Measurements from ENCODE around the gene ARHGAP42. TPM values are rescaled to one million over a fixed set of nuclear protein-coding genes. Genes with fewer than 3 reads are reported as not detected.
"Not testable (repeated sequence)": the region's sequence is repeated elsewhere in the genome, so short reads cannot be mapped to it uniquely, and the experiment has no call there.

Gene ARHGAP42
- total RNA-seq, 1 donor: 1.4 TPM

GRCh38 chr11:100981196-100981824, 294.2 kb downstream of the ARHGAP42 start:
- no peak overlapping the region for H3K4me3 ChIP-seq (ENCODE audit: low read length)
- H3K9me3 ChIP-seq (ENCODE audit: low read depth, low read length): no peaks in the 10 kb centered on the region
- no peaks in the 10 kb centered on the region for H3K27me3 ChIP-seq (ENCODE audit: insufficient read depth, low read length)
- no peaks in the 10 kb centered on the region for H3K4me1 ChIP-seq (ENCODE audit: insufficient read depth, low read length)

GRCh38 chr11:100984668-100985067, 297.6 kb downstream of the ARHGAP42 start:
- Histone ChIP-seq H3K4me1 (ENCODE audit: insufficient read depth, low read length) (no peaks in the 10 kb centered on the region), H3K4me3 (ENCODE audit: low read length) (no peak overlapping the region), H3K9me3 (ENCODE audit: low read depth, low read length) (no peaks in the 10 kb centered on the region), H3K27me3 (ENCODE audit: insufficient read depth, low read length) (no peaks in the 10 kb centered on the region)

- Histone ChIP-seq H3K27me3 (ENCODE audit: insufficient read depth, low read length) (no peaks in the 10 kb centered on the region), H3K4me3 (ENCODE audit: low read length) (no peak overlapping the region), H3K4me1 (ENCODE audit: insufficient read depth, low read length) (no peaks in the 10 kb centered on the region), H3K9me3 (ENCODE audit: low read depth, low read length) (no peaks in the 10 kb centered on the region)
Observed at GRCh38 chr11:100990931-100991330, 303.8 kb downstream of the ARHGAP42 start.

- H3K9me3 ChIP-seq (ENCODE audit: low read depth, low read length): no peaks in the 10 kb centered on the region
- no peaks in the 10 kb centered on the region for H3K4me1 ChIP-seq (ENCODE audit: insufficient read depth, low read length)
- no peaks in the 10 kb centered on the region for H3K27me3 ChIP-seq (ENCODE audit: insufficient read depth, low read length)
- H3K4me3 ChIP-seq (ENCODE audit: low read length): no peak overlapping the region
Observed at GRCh38 chr11:100991541-100991940, 304.5 kb downstream of the ARHGAP42 start.

GRCh38 chr11:100994966-100995365, 307.9 kb downstream of the ARHGAP42 start:
- H3K27me3 ChIP-seq (ENCODE audit: insufficient read depth, low read length): no peaks in the 10 kb centered on the region
- H3K4me1 ChIP-seq (ENCODE audit: insufficient read depth, low read length): no peaks in the 10 kb centered on the region
- H3K9me3 ChIP-seq (ENCODE audit: low read depth, low read length): no peaks in the 10 kb centered on the region
- no peak overlapping the region for H3K4me3 ChIP-seq (ENCODE audit: low read length)

GRCh38 chr11:100999756-101000155, 312.7 kb downstream of the ARHGAP42 start:
- H3K9me3 ChIP-seq (ENCODE audit: low read depth, low read length): no peaks in the 10 kb centered on the region
- H3K27me3 ChIP-seq (ENCODE audit: insufficient read depth, low read length): no peaks in the 10 kb centered on the region
- H3K4me1 ChIP-seq (ENCODE audit: insufficient read depth, low read length): no peaks in the 10 kb centered on the region
- H3K4me3 ChIP-seq (ENCODE audit: low read length): no peak overlapping the region

GRCh38 chr11:101003468-101003867, 316.4 kb downstream of the ARHGAP42 start:
- Histone ChIP-seq H3K4me1 (ENCODE audit: insufficient read depth, low read length) (no peaks in the 10 kb centered on the region), H3K27me3 (ENCODE audit: insufficient read depth, low read length) (no peaks in the 10 kb centered on the region), H3K9me3 (ENCODE audit: low read depth, low read length) (no peaks in the 10 kb centered on the region), H3K4me3 (ENCODE audit: low read length) (no peak overlapping the region)

- H3K4me3 ChIP-seq (ENCODE audit: low read length): no peak overlapping the region
Observed at GRCh38 chr11:101008961-101009689, 322.0 kb downstream of the ARHGAP42 start.

GRCh38 chr11:101009690-101010055, 322.6 kb downstream of the ARHGAP42 start:
- no peak overlapping the region for H3K4me3 ChIP-seq (ENCODE audit: low read length)
- peaks cover 12% of the 10 kb centered on the region for H3K4me1 ChIP-seq (ENCODE audit: insufficient read depth, low read length)
- H3K9me3 ChIP-seq (ENCODE audit: low read depth, low read length): no peaks in the 10 kb centered on the region
- no peaks in the 10 kb centered on the region for H3K27me3 ChIP-seq (ENCODE audit: insufficient read depth, low read length)

More at GRCh38 chr11:101008961-101009689, 322.0 kb downstream of the ARHGAP42 start:
- Histone ChIP-seq H3K4me1 (ENCODE audit: insufficient read depth, low read length) (peaks cover 12% of the 10 kb centered on the region), H3K27me3 (ENCODE audit: insufficient read depth, low read length) (no peaks in the 10 kb centered on the region), H3K9me3 (ENCODE audit: low read depth, low read length) (no peaks in the 10 kb centered on the region)

GRCh38 chr11:101010899-101011298, 323.8 kb downstream of the ARHGAP42 start:
- peaks cover 12% of the 10 kb centered on the region for H3K4me1 ChIP-seq (ENCODE audit: insufficient read depth, low read length)
- H3K27me3 ChIP-seq (ENCODE audit: insufficient read depth, low read length): no peaks in the 10 kb centered on the region
- H3K4me3 ChIP-seq (ENCODE audit: low read length): no peak overlapping the region
- no peaks in the 10 kb centered on the region for H3K9me3 ChIP-seq (ENCODE audit: low read depth, low read length)

GRCh38 chr11:101011881-101012280, 324.8 kb downstream of the ARHGAP42 start:
- Histone ChIP-seq H3K9me3 (ENCODE audit: low read depth, low read length) (no peaks in the 10 kb centered on the region), H3K27me3 (ENCODE audit: insufficient read depth, low read length) (no peaks in the 10 kb centered on the region)

GRCh38 chr11:101013702-101014101, 326.6 kb downstream of the ARHGAP42 start:
- H3K4me1 ChIP-seq (ENCODE audit: insufficient read depth, low read length): peaks cover 11% of the 10 kb centered on the region
- H3K9me3 ChIP-seq (ENCODE audit: low read depth, low read length); H3K27me3 ChIP-seq (ENCODE audit: insufficient read depth, low read length); H3K4me3 ChIP-seq (ENCODE audit: low read length): not testable (repeated sequence)

More at GRCh38 chr11:101011881-101012280, 324.8 kb downstream of the ARHGAP42 start:
- Histone ChIP-seq H3K4me1 (ENCODE audit: insufficient read depth, low read length) (peaks cover 12% of the 10 kb centered on the region), H3K4me3 (ENCODE audit: low read length) (no peak overlapping the region)

- no peaks in the 10 kb centered on the region for H3K9me3 ChIP-seq (ENCODE audit: low read depth, low read length)
- H3K4me1 ChIP-seq (ENCODE audit: insufficient read depth, low read length): peaks cover 5% of the 10 kb centered on the region
- no peak overlapping the region for H3K4me3 ChIP-seq (ENCODE audit: low read length)
- H3K27me3 ChIP-seq (ENCODE audit: insufficient read depth, low read length): no peaks in the 10 kb centered on the region
Observed at GRCh38 chr11:101014600-101015285, 327.7 kb downstream of the ARHGAP42 start.

- Histone ChIP-seq H3K9me3 (ENCODE audit: low read depth, low read length) (no peaks in the 10 kb centered on the region), H3K27me3 (ENCODE audit: insufficient read depth, low read length) (no peaks in the 10 kb centered on the region), H3K4me1 (ENCODE audit: insufficient read depth, low read length) (no peaks in the 10 kb centered on the region), H3K4me3 (ENCODE audit: low read length) (no peak overlapping the region)
Observed at GRCh38 chr11:101019870-101020269, 332.8 kb downstream of the ARHGAP42 start.

- Histone ChIP-seq H3K9me3 (ENCODE audit: low read depth, low read length) (no peaks in the 10 kb centered on the region), H3K4me3 (ENCODE audit: low read length) (no peak overlapping the region), H3K4me1 (ENCODE audit: insufficient read depth, low read length) (no peaks in the 10 kb centered on the region), H3K27me3 (ENCODE audit: insufficient read depth, low read length) (no peaks in the 10 kb centered on the region)
Observed at GRCh38 chr11:101022256-101022655, 335.2 kb downstream of the ARHGAP42 start.

All from mononuclear cell (primary cell).